GM19455 (cell line): ENCODE measurements around the gene C11orf68.
A peak's percentile ranks its signal among the peaks of the same experiment; 100 is the strongest.
"Not testable (repeated sequence)": the region's sequence is repeated elsewhere in the genome, so short reads cannot be mapped to it uniquely, and the experiment has no call there.

Source experiments
- ATAC-seq: cut with Tn5 transposase; IDR thresholded peaks from one replicate; pipeline ENCODE4 v1.9.1; 2021; ENCODE audit not compliant: unreplicated experiment

C11orf68 gene

DNA sequence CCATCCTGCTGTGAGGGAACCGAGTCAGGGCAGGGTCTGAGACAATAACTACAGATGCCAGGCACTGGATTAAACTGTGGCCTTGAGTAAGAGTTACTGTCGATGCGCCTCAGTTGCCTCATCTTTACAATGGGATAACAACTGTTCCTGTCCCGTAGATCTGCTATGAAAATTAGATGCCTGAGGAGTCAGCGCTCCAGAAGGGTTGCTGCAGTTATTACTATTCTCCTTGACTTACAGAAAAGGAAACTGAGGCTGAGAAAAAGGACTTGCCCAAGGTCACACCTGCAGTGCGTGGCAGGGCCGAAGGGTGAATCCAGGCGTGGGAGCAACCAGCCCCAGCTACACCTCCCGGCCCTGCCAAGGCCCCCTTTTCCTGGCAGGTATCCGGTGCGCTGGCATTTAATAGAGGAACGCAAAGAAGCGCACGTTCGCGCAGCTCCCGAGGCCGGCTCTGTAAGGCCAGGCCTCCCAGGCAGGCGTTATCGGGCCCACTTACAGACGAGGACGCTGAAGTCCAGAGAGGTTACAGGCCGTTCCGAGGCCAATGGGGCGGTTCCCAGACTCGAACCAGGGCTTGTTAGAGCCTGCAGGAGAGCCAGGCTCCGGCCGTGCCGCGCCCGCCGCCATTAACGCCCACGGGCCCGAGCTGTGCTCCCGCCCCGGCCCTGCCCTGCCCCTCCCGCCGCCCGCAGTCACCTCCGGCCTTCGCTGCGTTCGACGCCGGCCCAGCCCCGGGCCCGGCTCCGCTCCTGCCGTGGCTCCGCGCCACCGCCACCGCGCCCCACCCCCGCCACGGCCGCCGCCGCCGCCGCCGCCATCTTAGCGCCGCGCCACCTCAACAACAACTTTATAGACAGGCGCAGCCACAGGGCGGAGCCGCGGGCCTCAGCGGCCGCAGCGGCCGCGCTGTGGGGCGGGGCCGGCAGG is at the start of gene C11orf68:
Gene C11orf68, minus strand, starts transcription at position 852 of the 930 bp plus-strand sequence. Its CDS starts 31 bp downstream, at position 821.
- ATAC-seq, result peak; percentile 51

DNA sequence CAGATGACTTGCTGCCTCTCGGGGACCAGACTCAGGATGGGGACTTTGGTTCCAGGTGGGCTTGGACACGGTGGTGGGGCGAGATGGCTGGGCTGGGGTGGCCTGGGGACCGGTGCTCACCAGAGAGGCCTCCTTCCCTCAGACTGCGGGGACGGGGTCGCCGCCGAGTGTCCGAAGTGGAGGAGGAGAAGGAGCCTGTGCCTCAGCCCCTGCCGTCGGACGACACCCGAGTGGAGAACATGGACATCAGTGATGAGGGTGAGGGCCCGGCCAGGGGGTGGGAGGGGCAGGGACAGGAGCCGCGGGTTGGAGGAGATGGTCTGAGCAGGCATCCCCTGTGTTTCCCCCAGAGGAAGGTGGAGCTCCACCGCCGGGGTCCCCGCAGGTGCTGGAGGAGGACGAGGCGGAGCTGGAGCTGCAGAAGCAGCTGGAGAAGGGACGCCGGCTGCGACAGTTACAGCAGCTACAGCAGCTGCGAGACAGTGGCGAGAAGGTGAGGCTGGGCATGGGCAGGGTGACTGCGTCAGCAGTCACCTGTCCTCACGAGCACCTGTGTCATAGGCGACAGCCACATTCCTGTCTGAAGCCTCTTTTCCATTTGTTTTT is 48.6 kb upstream of the C11orf68 start:
- ATAC-seq, result no peak

DNA sequence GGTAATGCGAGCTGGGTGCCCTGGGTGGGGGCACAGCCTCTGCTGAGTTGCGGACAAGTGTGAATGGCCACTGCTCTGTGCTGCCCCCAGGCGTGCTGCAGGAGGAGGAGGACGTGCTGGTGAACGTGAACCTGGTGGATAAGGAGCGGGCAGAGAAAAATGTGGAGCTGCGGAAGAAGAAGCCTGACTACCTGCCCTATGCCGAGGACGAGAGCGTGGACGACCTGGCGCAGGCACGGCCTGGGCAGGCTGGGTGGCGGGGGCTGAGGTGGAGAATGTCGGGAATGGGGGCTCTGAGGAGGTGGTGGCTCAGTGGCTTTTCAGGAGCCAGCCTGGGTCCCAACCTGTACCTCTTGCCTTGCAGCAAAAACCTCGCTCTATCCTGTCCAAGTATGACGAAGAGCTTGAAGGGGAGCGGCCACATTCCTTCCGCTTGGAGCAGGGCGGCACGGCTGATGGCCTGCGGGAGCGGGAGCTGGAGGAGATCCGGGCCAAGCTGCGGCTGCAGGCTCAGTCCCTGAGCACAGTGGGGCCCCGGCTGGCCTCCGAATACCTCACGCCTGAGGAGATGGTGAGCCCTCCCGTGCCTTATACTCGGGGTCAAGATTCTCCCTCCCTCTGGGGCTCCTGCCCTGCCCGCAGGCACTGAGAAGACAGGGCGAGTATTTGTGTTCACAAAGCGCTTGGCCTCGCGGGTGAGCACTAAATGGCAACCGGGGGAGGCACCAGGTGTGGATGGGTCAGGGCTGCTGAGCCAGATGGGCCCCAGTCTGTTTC is 47.3 kb upstream of the C11orf68 start:
- ATAC-seq, result no peak

DNA sequence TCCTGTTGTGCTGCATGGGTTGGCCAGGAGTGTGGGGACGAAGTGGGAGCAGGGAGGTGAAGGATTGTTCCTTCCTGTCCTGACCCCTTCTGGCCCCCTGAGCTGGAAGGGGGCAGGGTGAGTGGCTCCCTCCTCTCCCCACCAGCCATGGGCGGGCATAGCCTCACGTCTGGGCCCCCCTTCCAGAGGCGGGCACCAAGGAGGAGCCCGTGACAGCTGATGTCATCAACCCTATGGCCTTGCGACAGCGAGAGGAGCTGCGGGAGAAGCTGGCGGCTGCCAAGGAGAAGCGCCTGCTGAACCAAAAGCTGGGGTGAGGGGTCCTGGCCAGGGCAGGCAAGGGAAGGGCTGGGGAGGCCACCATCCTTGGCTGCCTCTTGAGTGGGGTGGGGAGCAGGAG is 46.0 kb upstream of the C11orf68 start:
- ATAC-seq, result no peak

DNA sequence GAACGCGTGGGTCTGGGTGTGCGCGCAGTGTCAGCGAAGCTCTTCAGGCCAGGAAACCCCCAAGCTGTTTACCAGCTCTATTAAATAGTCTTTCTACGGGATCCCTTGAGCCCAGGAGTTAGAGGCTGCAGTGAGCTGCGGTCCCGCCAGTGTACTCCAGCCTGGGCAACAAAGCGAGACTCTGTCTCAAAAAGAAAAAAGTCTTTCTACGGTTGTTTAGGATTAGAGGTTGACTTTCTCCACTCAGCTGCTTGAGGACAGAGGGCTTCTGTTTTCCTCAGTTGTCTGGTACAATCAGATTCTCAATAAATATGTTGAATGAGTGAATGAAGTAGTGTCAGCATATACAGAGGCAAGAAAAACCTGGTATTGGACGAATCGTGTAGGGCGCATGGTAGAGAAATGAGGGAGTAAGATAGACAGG is 43.3 kb upstream of the C11orf68 start:
- ATAC-seq, result peak; percentile 4

DNA sequence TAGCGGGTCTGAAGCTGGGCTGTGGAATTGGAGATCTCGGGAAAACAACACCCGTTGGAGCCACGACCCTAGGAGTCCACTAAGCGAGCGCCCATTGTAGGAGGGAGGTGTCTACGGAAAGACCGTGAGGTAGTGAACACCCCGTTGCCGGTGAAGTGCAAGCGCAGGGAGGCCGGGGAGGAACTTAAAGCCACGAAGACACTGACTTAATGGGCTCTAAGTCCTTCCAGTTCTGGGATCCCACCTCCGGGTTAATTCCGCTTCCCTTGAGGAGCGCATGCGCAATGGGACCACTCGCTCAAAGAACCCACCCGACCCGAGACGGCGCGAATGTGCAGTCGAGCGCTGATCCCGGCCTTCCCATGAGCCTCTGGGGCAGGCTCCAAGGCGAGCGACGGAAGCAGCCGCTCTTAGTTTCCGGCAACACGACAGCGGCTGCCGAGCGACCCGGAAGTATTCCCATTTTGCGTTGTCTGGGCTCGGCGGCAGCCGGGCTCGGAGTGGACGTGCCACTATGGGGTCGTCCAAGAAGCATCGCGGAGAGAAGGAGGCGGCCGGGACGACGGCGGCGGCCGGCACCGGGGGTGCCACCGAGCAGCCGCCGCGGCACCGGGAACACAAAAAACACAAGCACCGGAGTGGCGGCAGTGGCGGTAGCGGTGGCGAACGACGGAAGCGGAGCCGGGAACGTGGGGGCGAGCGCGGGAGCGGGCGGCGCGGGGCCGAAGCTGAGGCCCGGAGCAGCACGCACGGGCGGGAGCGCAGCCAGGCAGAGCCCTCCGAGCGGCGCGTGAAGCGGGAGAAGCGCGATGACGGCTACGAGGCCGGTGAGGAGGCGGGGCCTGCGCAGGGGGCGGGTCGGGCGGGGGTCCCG is 42.6 kb upstream of the C11orf68 start, which contains the start of gene SART1:
Gene SART1, plus strand, starts transcription at position 468 of the 874 bp plus-strand sequence. Its CDS starts 47 bp downstream, at position 515.
- ATAC-seq, result peak; percentile 83

DNA sequence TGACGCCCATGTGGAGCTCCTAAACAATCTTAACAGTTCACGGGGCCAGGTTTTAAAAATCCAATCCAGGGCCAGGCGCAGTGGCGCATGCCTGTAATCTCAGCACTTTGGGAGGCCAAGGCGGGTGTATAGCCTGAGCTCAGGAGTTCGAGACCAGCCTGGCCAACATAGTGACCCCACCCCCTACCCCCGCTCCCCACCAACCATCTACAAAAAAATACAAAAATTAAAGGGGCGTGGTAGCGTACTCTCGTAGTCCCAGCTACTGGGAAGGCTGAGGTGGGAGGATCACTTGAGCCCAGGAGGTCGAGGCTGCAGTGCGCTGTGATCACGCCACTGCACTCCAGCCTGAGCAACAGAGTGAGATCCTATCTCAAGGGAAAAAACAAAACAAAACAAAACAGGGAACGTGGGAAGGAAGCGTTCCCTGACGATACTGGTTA is 42.0 kb upstream of the C11orf68 start:
- no peak for ATAC-seq

DNA sequence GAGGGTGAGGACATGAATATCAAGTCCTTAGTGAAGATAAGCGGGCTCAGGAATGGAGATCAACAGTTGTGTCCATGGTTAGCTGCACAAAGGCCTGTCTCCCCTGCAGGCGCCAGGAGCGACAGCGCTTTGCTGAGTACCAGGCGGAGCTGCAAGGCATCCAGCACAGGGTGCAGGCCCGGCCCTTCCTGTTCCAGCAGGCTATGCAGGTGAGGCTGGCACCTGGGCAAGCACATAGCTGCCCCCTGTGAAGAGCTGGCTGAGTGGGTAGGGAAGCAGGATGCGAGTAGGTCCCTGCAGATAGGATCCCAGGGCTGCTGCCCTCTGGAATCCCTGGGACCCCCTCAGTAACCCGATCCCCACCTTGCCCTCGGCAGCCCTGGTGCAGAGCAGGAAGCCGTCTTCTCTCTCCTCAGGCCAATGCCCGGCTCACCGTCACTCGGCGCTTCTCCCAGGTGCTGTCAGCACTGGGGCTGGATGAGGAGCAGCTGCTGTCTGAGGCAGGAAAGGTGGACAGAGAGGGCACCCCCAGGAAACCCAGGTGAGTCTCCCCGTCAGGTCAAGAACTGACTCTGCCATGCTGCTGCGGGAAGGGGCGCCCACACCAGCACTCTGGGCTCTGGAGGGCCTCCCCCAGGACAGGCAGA is 40.0 kb upstream of the C11orf68 start:
- no peak for ATAC-seq

DNA sequence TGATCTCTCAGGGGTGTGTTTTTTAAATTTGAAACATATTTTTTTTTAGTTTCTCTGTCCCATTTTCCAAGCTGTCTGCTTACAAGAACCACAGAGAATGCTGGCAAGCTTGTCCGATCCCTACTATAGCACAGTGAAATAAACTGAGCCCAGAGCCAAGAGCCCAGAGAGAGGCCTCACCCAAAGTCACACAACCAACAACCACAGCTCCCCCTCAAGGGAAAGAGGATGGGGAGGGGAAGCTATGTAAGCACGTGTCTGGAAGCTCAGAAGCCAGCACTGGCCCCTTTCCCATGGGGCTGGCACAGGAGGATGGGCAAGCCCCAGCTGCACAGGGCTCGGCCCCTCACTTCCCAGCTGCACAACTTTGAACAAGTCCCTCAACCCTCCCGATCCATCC is 39.4 kb upstream of the C11orf68 start:
- no peak for ATAC-seq

DNA sequence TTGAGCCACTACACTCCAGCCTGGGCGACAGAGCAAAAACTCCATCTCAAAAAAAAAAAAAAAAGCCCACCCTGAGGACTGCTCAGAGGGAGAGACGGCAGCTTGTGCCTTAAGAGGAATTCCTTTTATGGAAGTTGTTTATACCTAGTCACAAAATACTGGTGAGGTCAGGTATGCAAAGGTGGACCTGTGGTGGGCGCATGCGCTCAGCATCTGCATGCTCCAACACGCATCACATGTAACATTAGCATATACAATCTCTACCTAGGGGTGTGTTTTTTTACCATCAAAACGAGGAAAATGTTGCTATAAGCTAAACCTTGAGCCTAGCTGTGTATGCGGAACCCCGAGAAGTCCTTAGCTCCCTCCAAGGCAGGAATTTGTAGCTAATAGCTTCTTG is 35.9 kb upstream of the C11orf68 start:
- ATAC-seq, result no peak

DNA sequence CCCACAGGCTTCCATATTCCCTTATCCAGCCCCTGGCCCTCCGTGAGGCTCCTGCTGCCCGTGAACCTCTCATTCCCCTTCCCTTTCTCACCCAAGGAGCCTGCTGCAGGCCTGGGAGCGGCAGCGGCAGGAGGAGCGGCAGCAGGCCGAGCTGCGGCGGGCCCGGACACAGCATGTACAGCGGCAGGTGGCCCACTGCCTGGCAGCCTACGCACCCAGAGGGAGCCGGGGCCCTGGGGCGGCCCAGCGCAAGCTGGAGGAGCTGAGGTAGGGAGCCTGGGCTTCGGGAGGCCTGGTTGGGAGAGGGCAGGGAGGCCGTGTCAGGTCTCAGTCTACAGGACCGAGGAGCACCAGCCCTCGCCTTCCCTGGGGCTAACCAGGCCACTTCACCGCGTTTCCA is 34.6 kb upstream of the C11orf68 start:
- ATAC-seq, result no peak

DNA sequence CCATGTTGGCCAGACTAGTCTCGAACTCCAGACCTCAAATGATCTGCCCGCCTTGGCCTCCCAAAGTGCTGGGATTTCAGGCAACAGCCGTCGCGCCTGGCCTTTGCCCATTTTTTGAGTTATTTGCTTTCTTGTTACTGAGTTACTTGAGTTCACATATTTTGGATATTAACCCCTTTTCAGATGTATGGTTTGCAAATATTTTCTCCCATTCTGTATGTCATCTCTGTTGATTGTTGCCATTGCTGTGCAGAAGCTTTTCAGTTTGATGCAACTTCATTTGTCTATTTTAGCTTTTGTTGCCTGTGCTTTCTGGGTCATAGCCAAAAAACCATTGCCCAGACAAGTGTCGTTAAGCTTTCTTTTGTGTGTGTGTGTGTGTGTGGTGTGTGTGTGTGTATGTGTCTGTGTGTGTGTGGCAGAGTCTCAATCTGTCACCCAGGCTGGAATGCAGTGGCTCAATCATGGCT is 33.2 kb upstream of the C11orf68 start:
- no peak for ATAC-seq

DNA sequence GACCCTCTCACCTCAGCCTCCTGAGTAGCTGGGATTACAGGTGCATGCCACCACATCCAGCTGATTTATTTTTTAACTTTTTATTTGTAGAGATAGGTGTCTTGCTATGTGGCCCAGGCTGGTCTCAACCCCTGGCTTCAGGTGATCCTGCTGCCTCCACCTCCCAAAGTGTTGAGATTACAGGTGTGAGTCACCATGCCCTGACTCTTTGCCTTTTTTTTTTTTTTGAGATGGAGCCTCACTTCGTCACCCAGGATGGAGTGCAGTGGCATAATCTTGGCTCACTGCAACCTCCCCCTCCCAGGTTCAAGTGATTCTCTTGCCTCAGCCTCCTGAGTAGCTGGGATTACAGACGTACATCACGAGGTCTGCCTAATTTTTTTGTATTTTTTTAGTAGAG is 32.8 kb upstream of the C11orf68 start:
- not testable (repeated sequence) for ATAC-seq

DNA sequence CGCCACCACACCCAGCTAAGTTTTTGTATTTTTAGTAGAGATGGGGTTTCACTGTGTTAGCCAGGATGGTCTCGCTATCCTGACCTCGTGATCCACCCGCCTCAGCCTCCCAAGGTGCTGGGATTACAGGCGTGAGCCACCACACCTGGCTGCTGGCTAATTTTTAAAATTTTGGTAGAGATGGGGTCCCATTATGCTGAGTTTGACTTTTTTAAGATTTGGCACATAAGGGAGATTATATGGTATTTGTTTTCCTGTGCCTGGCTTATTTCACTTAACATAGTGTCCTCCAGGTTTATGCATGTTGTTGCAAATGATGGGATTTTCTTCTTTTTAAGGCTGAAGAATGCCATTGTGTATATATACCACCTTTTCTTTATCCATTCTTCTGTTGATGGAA is 31.8 kb upstream of the C11orf68 start:
- not testable (repeated sequence) for ATAC-seq

DNA sequence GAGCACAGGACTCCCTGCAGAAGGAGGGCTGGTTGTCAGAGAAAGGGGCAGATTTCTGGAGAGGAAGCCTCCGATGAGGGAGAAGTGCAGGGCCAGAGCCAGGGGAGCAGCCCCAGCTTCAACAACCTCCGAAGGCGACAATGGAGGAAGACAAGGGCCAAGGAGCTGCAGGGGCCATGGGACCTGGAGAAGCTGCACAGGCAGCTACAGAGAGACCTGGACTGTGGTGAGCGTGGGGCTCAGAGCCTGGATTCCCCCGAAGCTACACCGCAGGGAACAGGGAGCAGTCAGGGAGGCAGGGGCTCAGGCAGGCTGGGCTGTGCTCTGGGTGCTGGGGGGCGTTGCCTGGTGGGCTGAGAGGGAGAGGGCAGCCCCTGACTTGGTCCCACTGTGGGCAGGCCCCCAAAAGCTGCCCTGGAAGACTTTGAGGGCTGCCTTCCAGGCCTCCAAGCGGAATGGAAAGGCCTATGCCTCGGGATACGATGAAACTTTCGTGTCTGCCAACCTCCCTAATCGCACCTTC is 28.8 kb upstream of the C11orf68 start:
- ATAC-seq, result no peak

DNA sequence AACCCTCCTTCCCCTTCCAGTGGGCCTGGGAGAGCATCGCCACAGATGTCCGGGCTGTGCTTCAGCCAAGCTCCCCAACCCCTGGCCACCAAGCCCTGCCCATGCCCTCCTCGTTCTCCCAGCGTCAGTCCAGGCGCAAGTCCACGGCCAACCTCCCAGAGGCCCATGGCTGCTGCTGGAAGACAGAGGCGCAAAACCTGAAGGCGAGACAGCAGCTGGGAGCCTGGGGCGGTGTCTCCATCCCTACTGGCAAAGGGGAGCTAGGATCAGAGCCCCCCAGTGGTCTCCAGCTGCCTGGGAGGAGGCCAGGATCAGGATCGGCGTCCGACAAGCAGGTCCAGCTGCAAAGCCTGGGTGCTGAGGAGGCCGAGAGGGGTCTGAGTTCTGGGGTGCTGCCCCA is 28.3 kb upstream of the C11orf68 start:
- ATAC-seq, result no peak

DNA sequence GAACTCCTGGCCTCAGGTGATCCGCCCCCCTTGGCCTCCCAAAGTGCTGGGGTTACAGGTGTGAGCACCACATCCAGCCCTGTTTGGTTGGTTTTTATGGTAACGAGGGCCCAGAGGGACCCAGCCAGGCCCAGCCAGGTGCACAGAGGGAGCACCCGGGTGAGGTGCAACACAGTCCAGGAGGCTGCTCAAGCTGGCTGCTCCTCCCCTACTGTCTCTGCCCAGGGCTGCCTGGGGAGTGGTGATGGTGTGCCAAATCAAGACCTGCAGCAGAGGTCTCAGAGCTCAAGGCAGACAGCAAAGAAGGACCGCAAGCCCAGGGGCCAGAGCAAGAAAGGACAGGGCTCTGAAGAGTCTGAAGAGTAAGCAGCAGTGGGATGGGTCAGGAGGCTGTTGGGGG is 27.8 kb upstream of the C11orf68 start:
- no peak for ATAC-seq

DNA sequence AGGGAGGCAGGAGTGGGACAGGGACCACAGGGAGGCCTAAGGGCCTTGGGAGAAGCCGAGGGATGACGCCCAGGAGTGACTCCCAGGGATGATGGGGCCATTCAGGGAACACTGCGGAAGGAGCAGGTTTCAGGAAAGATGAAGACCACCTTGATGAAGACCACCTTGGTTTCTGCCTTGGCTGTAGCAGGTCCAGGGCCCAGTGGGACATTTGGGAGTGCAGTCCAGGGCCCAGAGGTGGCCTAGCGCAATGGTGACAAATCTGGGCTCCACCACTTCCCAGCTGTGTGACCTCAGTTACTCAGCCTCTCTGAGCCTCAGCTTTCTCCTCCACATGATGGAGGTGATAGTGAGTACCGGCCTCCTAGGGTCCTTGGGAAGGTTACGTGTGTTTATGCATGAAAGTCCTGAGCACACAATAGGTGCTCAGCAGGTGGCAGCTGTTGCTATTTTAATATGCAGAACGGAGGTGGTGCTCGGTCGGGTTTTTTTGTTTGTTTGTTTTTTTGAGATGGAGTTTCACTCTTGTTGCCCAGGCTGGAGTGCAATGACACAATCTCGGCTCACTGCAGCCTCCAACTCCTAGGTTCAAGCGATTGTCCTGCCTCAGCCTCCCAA is 27.2 kb upstream of the C11orf68 start:
- ATAC-seq, result no peak

DNA sequence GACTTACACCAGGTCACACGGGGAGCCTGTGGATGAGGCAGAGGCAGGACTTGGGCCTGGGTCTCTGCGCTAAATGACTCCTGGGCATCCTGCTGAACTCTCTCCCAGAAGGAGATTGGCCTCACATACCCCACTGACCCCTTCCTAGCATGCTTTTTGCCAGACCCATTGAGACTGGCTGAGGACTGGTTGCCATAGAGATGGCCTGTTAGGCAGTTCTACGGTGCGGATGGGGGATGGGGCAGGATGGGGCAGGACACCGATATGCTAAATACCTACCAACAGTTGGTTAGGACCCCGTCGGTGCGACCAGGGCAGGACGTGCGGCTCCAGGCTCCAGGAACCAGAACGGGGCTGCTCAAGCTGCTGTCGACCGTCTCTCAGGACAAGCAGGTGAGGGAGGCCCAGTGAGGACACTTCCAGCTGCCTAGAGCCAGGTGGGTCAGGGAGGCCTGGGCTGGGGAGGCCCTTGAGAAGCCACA is 26.6 kb upstream of the C11orf68 start, which contains the start of gene TSGA10IP:
Gene TSGA10IP, plus strand, starts transcription at position 51 of the 482 bp plus-strand sequence. Its CDS starts 196 bp downstream, at position 247.
- ATAC-seq, result no peak
